Ascending aorta (tissue), 2 donors: ENCODE results near the gene ZFYVE9. TPM values are rescaled to one million over a fixed set of nuclear protein-coding genes. Genes with fewer than 3 reads are reported as not detected.

Experiments used
- DNase-seq, 2 donors: peaks; one replicate each; pipeline ENCODE4 v3.0.0-alpha.2; 2019; ENCODE audit warnings: low spot score in 2 of 2
- H3K27ac ChIP-seq, 2 donors: fragments of 200-600 bp; sonication (generic); one replicate each; pipeline ENCODE4 v1.5.1; 2016 to 2017; ENCODE audit warnings: mild to moderate bottlenecking in 1 of 2
- H3K27me3 ChIP-seq: fragments of 200-600 bp; sonication (generic); one replicate; pipeline ENCODE4 v1.5.1; 2017
- H3K36me3 ChIP-seq, 2 donors: fragments of 200-600 bp; sonication (generic); one replicate each; pipeline ENCODE4 v1.5.1; 2016
- H3K4me1 ChIP-seq, 2 donors: fragments of 200-600 bp; sonication (generic); one replicate each; pipeline ENCODE4 v1.5.1; 2016 to 2017; ENCODE audit warnings: mild to moderate bottlenecking in 1 of 2
- H3K4me3 ChIP-seq, 2 donors: fragments of 200-600 bp; sonication (generic); one replicate each; pipeline ENCODE4 v1.5.1; 2016 to 2017; ENCODE audit warnings: mild to moderate bottlenecking in 1 of 2
- H3K9me3 ChIP-seq, 2 donors: fragments of 200-600 bp; sonication (generic); one replicate each; pipeline ENCODE4 v1.5.1; 2016
- intact Hi-C: fragments of 100-400 bp; cut with DNase I; formaldehyde crosslinking; loops from one replicate; pipeline ENCODE4 v1.15.1; 2023
- total RNA-seq: library from RNA; depleted of rRNA; stranded (reverse); fragments of >200 nt; gene quantifications from one replicate; pipeline ENCODE4 v1.1.0, GENCODE V29; 2016
- TF ChIP-seq, protein P1 (sequence below), 3 experiments: fragments of 200-600 bp in 2 of 3; fragments of 450-650 bp in 1 of 3; sonication (generic) in 2 of 3; IDR thresholded peaks; one replicate each; pipeline ENCODE4 v1.5.1; 2016 to 2019; ENCODE audit warnings: antibody characterized with exemption in 3 of 3, mild to moderate bottlenecking in 1 of 3, moderate library complexity in 1 of 3

ZFYVE9 gene
- total RNA-seq, 1 donor from 2014 or later = 8.1 TPM

DNA sequence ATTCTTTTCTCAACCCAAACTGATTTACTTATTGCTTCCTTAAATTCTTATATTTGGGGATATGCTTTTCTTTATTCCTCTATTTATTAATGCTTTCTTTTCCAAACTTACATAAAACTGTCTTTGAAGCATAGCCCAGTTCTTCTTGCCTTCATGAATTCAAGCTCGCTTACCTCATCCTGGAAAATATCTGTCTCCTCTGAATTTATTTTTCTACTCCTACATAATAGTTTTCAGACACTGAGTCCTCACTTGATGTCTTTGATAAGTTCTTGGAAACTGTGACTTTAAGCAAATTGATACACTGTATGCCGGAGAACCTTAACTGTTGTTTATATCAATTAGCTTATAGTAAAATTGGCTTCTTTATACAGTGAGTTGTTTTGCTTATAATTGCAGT, 93.8 kb downstream of the ZFYVE9 start:
- no peak for DNase-seq
- TF ChIP-seq, protein P1, sequence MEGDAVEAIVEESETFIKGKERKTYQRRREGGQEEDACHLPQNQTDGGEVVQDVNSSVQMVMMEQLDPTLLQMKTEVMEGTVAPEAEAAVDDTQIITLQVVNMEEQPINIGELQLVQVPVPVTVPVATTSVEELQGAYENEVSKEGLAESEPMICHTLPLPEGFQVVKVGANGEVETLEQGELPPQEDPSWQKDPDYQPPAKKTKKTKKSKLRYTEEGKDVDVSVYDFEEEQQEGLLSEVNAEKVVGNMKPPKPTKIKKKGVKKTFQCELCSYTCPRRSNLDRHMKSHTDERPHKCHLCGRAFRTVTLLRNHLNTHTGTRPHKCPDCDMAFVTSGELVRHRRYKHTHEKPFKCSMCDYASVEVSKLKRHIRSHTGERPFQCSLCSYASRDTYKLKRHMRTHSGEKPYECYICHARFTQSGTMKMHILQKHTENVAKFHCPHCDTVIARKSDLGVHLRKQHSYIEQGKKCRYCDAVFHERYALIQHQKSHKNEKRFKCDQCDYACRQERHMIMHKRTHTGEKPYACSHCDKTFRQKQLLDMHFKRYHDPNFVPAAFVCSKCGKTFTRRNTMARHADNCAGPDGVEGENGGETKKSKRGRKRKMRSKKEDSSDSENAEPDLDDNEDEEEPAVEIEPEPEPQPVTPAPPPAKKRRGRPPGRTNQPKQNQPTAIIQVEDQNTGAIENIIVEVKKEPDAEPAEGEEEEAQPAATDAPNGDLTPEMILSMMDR (IDR thresholded peaks at IDR 0.05) = no peak
- Histone ChIP-seq H3K27ac (no peak overlapping the region), H3K36me3 (peaks cover 0 to 4% of the 10 kb centered on the region in 2 donors), H3K27me3 (no peaks in the 10 kb centered on the region), H3K4me3 (no peak overlapping the region), H3K4me1 (no peaks in the 10 kb centered on the region), H3K9me3 (no peaks in the 10 kb centered on the region)
- intact Hi-C loops = no loop called here

DNA sequence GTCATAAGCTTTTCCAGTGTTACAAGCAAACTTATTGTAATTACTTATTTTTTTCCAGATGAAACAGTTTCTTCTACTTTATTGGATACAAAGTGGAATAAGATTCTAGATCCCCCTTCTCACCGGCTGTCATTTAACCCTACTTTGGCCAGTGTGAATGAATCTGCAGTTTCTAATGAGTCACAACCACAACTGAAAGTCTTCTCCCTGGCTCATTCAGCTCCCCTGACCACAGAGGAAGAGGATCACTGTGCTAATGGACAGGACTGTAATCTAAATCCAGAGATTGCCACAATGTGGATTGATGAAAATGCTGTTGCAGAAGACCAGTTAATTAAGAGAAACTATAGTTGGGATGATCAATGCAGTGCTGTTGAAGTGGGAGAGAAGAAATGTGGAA, 95.5 kb downstream of the ZFYVE9 start:
- intact Hi-C loops = no loop called here
- H3K27ac ChIP-seq = no peak overlapping the region

DNA sequence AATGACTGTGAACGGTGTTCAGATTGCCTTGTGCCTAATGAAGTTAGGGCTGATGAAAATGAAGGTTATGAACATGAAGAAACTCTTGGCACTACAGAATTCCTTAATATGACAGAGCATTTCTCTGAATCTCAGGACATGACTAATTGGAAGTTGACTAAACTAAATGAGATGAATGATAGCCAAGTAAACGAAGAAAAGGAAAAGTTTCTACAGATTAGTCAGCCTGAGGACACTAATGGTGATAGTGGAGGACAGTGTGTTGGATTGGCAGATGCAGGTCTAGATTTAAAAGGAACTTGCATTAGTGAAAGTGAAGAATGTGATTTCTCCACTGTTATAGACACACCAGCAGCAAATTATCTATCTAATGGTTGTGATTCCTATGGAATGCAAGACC, 96.6 kb downstream of the ZFYVE9 start:
- intact Hi-C loops = no loop called here
- TF ChIP-seq, protein P1 (IDR thresholded peaks at IDR 0.05) = no peak

More for the DNA sequence above, 95.5 kb downstream of the ZFYVE9 start:
- H3K9me3 ChIP-seq = no peaks in the 10 kb centered on the region
- TF ChIP-seq, protein P1 (IDR thresholded peaks at IDR 0.05) = no peak
- no peaks in the 10 kb centered on the region for H3K27me3 ChIP-seq
- no peaks in the 10 kb centered on the region for H3K4me1 ChIP-seq
- no peak for DNase-seq
- H3K4me3 ChIP-seq = no peak overlapping the region
- peaks cover 0 to 4% of the 10 kb centered on the region in 2 donors for H3K36me3 ChIP-seq

DNA sequence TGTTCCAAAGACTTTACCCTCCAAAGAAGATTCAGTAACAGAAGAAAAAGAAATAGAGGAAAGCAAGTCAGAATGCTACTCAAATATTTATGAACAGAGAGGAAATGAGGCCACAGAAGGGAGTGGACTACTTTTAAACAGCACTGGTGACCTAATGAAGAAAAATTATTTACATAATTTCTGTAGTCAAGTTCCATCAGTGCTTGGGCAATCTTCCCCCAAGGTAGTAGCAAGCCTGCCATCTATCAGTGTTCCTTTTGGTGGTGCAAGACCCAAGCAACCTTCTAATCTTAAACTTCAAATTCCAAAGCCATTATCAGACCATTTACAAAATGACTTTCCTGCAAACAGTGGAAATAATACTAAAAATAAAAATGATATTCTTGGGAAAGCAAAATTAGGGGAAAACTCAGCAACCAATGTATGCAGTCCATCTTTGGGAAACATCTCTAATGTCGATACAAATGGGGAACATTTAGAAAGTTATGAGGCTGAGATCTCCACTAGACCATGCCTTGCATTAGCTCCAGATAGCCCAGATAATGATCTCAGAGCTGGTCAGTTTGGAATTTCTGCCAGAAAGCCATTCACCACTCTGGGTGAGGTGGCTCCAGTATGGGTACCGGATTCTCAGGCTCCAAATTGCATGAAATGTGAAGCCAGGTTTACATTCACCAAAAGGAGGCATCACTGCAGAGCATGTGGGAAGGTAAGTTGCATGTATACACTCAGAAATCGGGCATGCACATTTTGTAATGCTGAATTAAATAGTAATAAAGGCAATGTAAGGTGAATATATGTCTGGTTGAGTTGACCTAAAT, 97.2 kb downstream of the ZFYVE9 start:
- H3K9me3 ChIP-seq = no peaks in the 10 kb centered on the region
- H3K27me3 ChIP-seq = no peaks in the 10 kb centered on the region
- peaks cover 0 to 4% of the 10 kb centered on the region in 2 donors for H3K36me3 ChIP-seq
- intact Hi-C loops = no loop called here
- H3K4me3 ChIP-seq = no peak overlapping the region
- H3K4me1 ChIP-seq = no peaks in the 10 kb centered on the region
- DNase-seq = no peak
- TF ChIP-seq, protein P1 (IDR thresholded peaks at IDR 0.05) = no peak
- H3K27ac ChIP-seq = no peak overlapping the region

More for the DNA sequence above, 96.6 kb downstream of the ZFYVE9 start:
- no peak overlapping the region for H3K27ac ChIP-seq
- H3K9me3 ChIP-seq = no peaks in the 10 kb centered on the region
- peaks cover 0 to 4% of the 10 kb centered on the region in 2 donors for H3K36me3 ChIP-seq
- H3K27me3 ChIP-seq = no peaks in the 10 kb centered on the region
- H3K4me1 ChIP-seq = no peaks in the 10 kb centered on the region
- no peak overlapping the region for H3K4me3 ChIP-seq
- DNase-seq = no peak

DNA sequence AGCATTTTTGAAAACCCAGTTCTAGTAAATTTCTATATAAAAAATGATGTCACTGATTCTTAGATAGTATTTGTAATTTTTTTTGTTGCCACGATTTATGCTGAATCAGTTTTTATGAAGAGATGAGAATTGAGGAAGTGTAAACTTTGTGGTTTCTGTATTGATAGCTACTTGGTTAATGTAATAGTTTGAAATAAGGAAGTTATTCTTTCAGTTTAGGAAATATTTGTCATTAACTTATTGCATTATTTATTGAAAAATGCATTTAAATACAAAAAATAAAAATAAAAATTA, 97.8 kb downstream of the ZFYVE9 start:
- no peak overlapping the region for H3K27ac ChIP-seq
- no peaks in the 10 kb centered on the region for H3K27me3 ChIP-seq
- no peak for DNase-seq
- TF ChIP-seq, protein P1 (IDR thresholded peaks at IDR 0.05) = no peak
- intact Hi-C loops = no loop called here
- no peak overlapping the region for H3K4me3 ChIP-seq
- no peaks in the 10 kb centered on the region for H3K4me1 ChIP-seq
- no peaks in the 10 kb centered on the region for H3K9me3 ChIP-seq
- H3K36me3 ChIP-seq = peaks cover 0 to 4% of the 10 kb centered on the region in 2 donors
